Calu3 (cell line): ENCODE results near the gene ZNF337. TPM values are rescaled to one million over a fixed set of nuclear protein-coding genes. Genes with fewer than 3 reads are reported as not detected.
"Not testable (repeated sequence)": the region's sequence is repeated elsewhere in the genome, so short reads cannot be mapped to it uniquely, and the experiment has no call there.

Experiments used
- BruUV-seq: library from RNA; stranded (reverse); fragments of 400-500 nt; replicated peaks from 2 replicates; lab custom pipeline; 2021; lab: Mats Ljungman, UMichigan
- CTCF ChIA-PET: fragments of 300-600 bp; sonication (Branson Sonifier 250); formaldehyde crosslinking; loops from one replicate; lab custom pipeline; 2022; ENCODE audit warnings: antibody characterized with exemption; lab: Charles Lee
- DNase-seq: peaks from one replicate; pipeline ENCODE4 v3.0.0; 2022
- H3K27ac Mint-ChIP-seq: one replicate; pipeline ENCODE4 v1.8.0; 2022; ENCODE audit warnings: mixed read lengths; ENCODE audit not compliant: unreplicated experiment
- H3K27me3 Mint-ChIP-seq: one replicate; pipeline ENCODE4 v1.8.0; 2022; ENCODE audit warnings: mixed read lengths; ENCODE audit not compliant: unreplicated experiment
- H3K36me3 Mint-ChIP-seq: one replicate; pipeline ENCODE4 v1.8.0; 2022; ENCODE audit warnings: mild to moderate bottlenecking, moderate library complexity, mixed read lengths; ENCODE audit not compliant: insufficient read depth, unreplicated experiment
- H3K4me1 Mint-ChIP-seq: one replicate; pipeline ENCODE4 v1.8.0; 2022; ENCODE audit warnings: mild to moderate bottlenecking, low read depth, mixed read lengths; ENCODE audit not compliant: unreplicated experiment
- H3K4me3 Mint-ChIP-seq: one replicate; pipeline ENCODE4 v1.8.0; 2022; ENCODE audit warnings: mild to moderate bottlenecking, low read depth, moderate library complexity, mixed read lengths; ENCODE audit not compliant: unreplicated experiment
- H3K9me3 Mint-ChIP-seq: one replicate; pipeline ENCODE4 v1.8.0; 2022; ENCODE audit warnings: low read depth, mixed read lengths; ENCODE audit not compliant: unreplicated experiment
- intact Hi-C: fragments of 100-400 bp; cut with micrococcal nuclease; formaldehyde crosslinking; loops from one replicate; pipeline ENCODE4 v1.10.0; 2022; ENCODE audit not compliant: unreplicated experiment
- total RNA-seq: library from RNA; stranded (reverse); gene quantifications from 2 replicates; pipeline ENCODE4 v1.2.3, GENCODE V29; 2022
- TF ChIP-seq, protein P1 (sequence below): fragments of 200-600 bp; IDR thresholded peaks from one replicate; pipeline ENCODE4 v1.8.0; 2022; ENCODE audit warnings: antibody characterized with exemption; ENCODE audit not compliant: unreplicated experiment

ZNF337 gene
- total RNA-seq, 1 experiment from 2014 or later = 6.6 TPM

- CTCF ChIA-PET = no interaction called here
- Mint-ChIP-seq H3K27me3 (no peaks in the 10 kb centered on the region), H3K4me1 (peaks cover 8% of the 10 kb centered on the region), H3K4me3 (no peak overlapping the region), H3K27ac (no peak overlapping the region), H3K36me3 (peaks cover 5% of the 10 kb centered on the region), H3K9me3 (no peaks in the 10 kb centered on the region)
- DNase-seq = no peak
- no TSS peak for BruUV-seq
- intact Hi-C loops = no loop called here
- TF ChIP-seq, protein P1, sequence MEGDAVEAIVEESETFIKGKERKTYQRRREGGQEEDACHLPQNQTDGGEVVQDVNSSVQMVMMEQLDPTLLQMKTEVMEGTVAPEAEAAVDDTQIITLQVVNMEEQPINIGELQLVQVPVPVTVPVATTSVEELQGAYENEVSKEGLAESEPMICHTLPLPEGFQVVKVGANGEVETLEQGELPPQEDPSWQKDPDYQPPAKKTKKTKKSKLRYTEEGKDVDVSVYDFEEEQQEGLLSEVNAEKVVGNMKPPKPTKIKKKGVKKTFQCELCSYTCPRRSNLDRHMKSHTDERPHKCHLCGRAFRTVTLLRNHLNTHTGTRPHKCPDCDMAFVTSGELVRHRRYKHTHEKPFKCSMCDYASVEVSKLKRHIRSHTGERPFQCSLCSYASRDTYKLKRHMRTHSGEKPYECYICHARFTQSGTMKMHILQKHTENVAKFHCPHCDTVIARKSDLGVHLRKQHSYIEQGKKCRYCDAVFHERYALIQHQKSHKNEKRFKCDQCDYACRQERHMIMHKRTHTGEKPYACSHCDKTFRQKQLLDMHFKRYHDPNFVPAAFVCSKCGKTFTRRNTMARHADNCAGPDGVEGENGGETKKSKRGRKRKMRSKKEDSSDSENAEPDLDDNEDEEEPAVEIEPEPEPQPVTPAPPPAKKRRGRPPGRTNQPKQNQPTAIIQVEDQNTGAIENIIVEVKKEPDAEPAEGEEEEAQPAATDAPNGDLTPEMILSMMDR = no peak
Observed at GRCh38 chr20:25720285-25720684, 23.6 kb upstream of the ZNF337 start.

DNA sequence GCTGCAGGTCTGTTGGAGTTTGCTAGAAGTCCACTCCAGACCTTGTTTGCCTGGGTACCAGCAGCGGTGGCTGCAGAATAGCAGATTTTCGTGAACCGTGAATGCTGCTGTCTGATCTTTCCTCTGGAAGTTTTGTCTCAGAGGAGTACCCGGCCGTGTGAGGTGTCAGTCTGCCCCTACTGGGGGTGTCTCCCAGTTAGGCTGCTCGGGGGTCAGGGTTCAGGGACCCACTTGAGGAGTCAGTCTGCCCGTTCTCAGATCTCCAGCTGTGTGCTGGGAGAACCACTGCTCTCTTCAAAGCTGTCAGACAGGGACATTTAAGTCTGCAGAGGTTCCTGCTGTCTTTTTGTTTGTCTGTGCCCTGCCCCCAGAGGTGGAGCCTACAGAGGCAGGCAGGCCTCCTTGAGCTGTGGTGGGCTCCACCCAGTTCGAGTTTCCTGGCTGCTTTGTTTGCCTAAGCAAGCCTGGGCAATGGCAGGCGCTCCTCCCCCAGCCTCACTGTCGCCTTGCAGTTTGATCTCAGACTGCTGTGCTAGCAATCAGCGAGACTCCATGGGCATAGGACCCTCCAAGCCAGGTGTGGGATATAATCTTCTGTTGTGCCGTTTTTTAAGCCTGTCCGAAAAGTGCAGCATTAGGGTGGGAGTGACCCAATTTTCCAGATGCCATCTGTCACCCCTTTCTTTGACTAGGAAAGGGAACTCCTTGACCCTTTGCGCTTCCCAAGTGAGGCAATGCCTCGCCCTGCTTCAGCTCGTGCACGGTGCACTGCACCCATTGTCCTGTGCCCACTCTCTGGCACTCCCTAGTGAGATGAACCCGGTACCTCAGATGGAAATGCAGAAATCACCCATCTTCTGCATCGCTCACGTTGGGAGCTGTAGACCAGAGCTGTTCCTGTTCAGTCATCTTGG is 22.5 kb upstream of the ZNF337 start:
- intact Hi-C loops, CTCF ChIA-PET, H3K27me3 Mint-ChIP-seq, H3K27ac Mint-ChIP-seq, H3K9me3 Mint-ChIP-seq, H3K4me1 Mint-ChIP-seq, H3K36me3 Mint-ChIP-seq, BruUV-seq: not testable (repeated sequence)
- H3K4me3 Mint-ChIP-seq = peak overlapping the region; percentile 48
- DNase-seq = peak; percentile 15

DNA sequence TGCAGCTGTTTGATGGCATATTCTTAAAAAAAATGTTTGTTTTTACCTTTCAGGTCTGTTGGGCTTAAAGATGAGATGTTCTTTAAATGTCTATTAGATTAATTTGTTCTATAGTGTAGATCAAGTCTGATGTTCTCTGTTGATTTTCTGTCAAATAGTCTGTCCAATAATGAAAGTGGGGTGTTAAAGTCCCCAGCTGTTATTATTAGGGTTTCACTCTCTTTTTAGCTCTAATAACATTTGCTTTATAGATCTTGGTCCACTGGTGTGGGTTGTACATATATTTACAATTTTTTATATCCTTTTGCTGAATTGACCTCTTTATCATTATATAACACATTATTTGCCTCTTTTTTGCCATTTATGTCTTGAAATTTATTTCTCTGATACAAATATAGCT is 11.0 kb upstream of the ZNF337 start:
- H3K9me3 Mint-ChIP-seq = peaks cover 2% of the 10 kb centered on the region

DNA sequence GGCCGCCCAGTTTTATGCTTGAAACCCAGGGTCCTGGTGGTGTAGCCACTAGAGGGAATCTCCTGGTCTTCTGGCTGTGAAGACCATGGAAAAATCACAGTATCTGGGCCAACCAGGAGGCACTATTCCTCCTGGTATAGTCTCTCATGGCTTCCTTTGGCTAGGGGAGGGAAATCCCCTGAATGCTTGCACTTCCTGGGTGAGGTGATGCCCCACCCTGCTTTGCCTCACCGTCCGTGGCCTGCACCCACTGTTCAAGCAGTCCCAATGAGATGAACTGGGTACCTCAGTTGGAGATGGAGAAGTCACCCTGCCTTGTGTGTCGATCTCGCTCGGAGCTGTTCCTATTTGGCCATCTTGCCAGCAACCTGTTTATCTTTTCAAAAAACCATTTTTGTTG is 10.1 kb upstream of the ZNF337 start:
- CTCF ChIA-PET = no interaction called here
- intact Hi-C loops = no loop called here
- no peak overlapping the region for H3K27ac Mint-ChIP-seq

More for the DNA sequence above, 11.0 kb upstream of the ZNF337 start:
- TF ChIP-seq, protein P1 = no peak
- intact Hi-C loops = no loop called here
- CTCF ChIA-PET = no interaction called here
- H3K27me3 Mint-ChIP-seq = peaks cover 14% of the 10 kb centered on the region
- no peak overlapping the region for H3K4me3 Mint-ChIP-seq
- H3K4me1 Mint-ChIP-seq = no peaks in the 10 kb centered on the region
- no peaks in the 10 kb centered on the region for H3K36me3 Mint-ChIP-seq
- no TSS peak for BruUV-seq
- no peak for DNase-seq
- no peak overlapping the region for H3K27ac Mint-ChIP-seq

More for the DNA sequence above, 10.1 kb upstream of the ZNF337 start:
- Mint-ChIP-seq H3K4me1 (no peaks in the 10 kb centered on the region), H3K4me3 (no peak overlapping the region), H3K9me3 (peaks cover 2% of the 10 kb centered on the region), H3K27me3 (peaks cover 14% of the 10 kb centered on the region), H3K36me3 (no peaks in the 10 kb centered on the region)
- TF ChIP-seq, protein P1 = no peak
- peak; percentile 1 for DNase-seq
- no TSS peak for BruUV-seq
